SK-N-MC (cell line): Measurements from ENCODE around the gene AKAP14.
"Not testable (repeated sequence)": the region's sequence is repeated elsewhere in the genome, so short reads cannot be mapped to it uniquely, and the experiment has no call there.

Experiments
- EZH2 ChIP-seq: fragments of 200-600 bp; sonication (generic); IDR thresholded peaks from one replicate; pipeline ENCODE4 v1.6.1; 2017; ENCODE audit warnings: antibody characterized with exemption
- FOXP2 ChIP-seq: optimal IDR thresholded peaks from 2 replicates; pipeline ENCODE3; 2011; ENCODE audit warnings: mild to moderate bottlenecking, moderate library complexity; ENCODE audit not compliant: insufficient read depth; ENCODE audit errors: extremely low read length, control extremely low read depth
- POLR2AphosphoS5 ChIP-seq: IDR thresholded peaks from 2 replicates; pipeline ENCODE4 v1.6.1; 2012; ENCODE audit warnings: mild to moderate bottlenecking, low read depth, low read length, borderline replicate concordance

- not testable (repeated sequence) for TF ChIP-seq POLR2AphosphoS5, EZH2, FOXP2
Observed at GRCh38 chrX:119922391-119922790, 26.7 kb downstream of the AKAP14 start.
